22Rv1 (cell line): ENCODE results near the gene TRUB1.

Source experiments
- H3K27ac ChIP-seq: fragments of 450-650 bp; 2 replicates; pipeline ENCODE4 v1.5.1; 2017
- ZFX ChIP-seq: fragments of 450-650 bp; IDR thresholded peaks from 2 replicates; pipeline ENCODE4 v1.6.1; 2017; ENCODE audit warnings: antibody characterized with exemption, borderline replicate concordance
- TF ChIP-seq, protein P1 (sequence below): fragments of 450-650 bp; IDR thresholded peaks from 2 replicates; pipeline ENCODE4 v1.5.1; 2017; ENCODE audit warnings: mild to moderate bottlenecking

TRUB1 gene

DNA sequence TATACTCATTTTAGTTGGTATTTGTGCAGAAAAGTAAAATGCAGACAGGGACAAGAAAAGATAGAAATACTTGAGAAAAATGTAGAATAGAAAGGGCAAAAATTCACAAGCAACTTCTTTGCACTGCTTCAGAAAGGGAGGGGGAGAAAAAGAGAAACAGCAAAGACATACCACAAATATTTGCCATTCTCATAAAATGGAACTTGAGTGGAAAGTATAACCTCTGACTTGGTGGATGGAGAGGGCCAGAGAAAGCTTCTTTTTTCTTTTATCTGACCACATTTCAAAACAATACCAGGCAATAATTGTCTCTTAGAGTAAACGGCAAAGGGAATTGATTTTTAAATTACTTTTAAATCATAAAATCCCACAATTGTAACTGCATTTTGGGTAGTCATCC lies 35.8 kb upstream of the TRUB1 start:
- TF ChIP-seq ZFX = no peak
- TF ChIP-seq, protein P1, sequence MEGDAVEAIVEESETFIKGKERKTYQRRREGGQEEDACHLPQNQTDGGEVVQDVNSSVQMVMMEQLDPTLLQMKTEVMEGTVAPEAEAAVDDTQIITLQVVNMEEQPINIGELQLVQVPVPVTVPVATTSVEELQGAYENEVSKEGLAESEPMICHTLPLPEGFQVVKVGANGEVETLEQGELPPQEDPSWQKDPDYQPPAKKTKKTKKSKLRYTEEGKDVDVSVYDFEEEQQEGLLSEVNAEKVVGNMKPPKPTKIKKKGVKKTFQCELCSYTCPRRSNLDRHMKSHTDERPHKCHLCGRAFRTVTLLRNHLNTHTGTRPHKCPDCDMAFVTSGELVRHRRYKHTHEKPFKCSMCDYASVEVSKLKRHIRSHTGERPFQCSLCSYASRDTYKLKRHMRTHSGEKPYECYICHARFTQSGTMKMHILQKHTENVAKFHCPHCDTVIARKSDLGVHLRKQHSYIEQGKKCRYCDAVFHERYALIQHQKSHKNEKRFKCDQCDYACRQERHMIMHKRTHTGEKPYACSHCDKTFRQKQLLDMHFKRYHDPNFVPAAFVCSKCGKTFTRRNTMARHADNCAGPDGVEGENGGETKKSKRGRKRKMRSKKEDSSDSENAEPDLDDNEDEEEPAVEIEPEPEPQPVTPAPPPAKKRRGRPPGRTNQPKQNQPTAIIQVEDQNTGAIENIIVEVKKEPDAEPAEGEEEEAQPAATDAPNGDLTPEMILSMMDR = no peak
- H3K27ac ChIP-seq = no peak overlapping the region

DNA sequence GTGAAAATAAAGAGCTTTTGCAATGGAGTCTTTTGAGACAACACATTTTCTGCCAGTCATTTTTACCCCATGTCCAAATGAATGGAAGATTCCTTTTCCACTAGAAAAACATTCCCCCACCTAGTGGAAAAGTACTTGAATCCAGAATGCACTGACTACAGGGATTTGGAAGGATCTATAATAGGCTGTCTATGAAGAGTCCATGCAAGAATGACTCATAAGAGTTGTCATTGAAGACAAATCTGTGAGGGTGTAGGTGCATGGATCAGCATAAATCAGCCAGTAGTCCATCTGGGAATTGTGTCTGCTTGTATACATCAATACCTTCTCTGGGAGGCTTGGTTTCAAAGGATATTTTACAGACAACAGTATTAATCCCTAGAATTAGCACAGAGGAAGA lies 32.5 kb upstream of the TRUB1 start:
- no peak overlapping the region for H3K27ac ChIP-seq
- no peak for TF ChIP-seq ZFX
- TF ChIP-seq, protein P1 = no peak

DNA sequence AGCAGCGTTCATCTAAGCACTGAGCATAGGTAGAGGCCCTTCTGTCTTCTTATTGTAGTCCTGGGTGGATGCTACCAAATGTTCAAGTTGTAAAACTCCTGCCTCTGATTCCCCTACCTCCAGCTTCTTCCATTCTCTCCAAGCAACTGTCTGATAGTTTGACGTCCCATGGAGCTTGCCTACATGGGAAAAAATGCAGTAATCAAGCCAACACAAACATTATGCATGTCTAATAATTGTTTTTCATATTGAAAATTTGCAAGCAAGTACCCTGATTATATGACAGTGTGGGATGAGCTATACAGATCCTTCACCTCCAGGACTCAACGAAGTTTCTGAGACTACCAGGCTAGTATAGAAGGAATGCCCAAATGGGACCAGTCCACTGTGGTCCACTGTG lies 31.0 kb upstream of the TRUB1 start:
- no peak overlapping the region for H3K27ac ChIP-seq
- TF ChIP-seq, protein P1 = no peak
- no peak for TF ChIP-seq ZFX

DNA sequence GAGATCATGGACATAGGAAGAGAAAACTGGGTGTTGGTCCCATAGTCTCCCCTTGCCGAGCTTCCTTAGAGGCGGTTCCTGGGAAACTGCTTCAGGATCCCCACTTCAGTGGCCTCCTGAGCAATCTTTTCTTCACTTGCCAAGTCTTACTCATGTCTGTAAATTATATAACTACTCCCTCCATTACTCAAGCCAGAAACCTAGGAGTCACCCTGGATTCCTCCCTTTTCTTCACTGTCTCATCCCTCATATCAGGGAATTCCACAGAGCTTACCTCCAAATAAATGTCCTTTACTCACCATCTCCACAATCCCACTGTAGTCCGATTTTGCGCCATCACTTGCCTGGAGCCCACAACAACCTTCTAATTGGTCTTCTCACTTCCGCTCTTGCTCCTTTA lies 29.1 kb upstream of the TRUB1 start:
- no peak overlapping the region for H3K27ac ChIP-seq
- TF ChIP-seq ZFX = no peak
- TF ChIP-seq, protein P1 = no peak

DNA sequence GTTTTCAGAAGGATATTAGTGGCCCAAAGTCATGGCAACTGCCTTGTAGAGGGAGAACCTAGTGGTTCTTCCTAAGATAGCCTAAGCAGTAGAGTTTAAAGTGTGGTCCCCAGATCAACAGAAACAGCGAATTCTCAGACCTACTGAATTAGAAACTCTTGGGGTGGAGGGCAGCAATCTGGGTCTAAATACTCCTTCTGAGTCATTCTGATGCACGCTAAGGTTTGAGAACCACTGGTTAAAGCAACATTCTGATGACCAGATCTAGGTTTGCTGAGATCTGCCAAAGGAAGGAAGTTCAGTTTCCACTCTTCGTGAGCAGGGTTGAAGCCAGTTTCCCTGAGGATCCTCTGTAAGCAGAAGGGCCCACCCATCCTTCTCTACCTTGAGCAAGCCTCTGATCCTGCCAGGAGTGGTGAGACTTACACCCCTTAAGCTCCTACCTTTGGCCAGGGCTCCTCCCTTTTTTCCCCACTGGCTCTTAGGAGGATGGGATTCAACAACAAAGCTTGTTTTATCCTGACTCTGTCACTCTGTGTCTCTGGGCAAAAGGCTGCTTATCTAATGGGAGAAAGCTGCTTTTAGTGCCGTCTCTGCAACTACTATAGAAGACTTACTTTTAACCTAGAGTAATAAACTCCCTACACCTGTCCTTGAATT lies 26.8 kb upstream of the TRUB1 start:
- H3K27ac ChIP-seq = no peak overlapping the region
- TF ChIP-seq, protein P1 = no peak
- TF ChIP-seq ZFX = no peak

DNA sequence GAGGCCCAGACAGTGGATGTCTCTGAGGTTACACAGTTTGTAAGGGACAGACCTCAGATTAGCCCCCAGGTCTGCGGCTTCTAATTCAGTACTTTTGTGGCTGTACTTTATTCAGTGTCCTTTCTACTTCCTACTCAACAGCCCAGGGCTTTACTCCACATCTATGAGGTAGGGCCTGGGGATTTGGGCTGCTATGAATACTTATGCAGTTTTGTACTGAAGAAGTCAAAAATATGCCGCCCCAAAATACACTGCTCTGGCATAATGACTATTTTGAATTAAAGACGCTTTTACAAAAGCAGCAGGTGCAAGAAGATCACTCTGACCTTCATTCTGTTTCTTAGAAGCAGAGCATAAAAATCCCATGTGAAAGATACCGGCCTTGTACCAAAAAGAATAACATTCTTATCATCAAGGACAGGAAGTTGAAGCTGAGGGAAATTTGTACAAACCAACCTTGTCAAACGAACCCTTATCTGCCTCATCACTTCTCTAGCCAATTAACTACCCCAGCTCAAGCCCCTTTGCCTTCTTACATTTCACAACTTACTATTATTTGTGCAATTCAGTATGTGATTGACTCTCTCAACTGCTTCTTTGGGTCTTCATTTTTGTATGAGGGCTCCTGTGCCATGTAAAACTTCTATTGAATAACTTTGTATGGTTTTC lies 26.1 kb upstream of the TRUB1 start:
- TF ChIP-seq, protein P1 = no peak

DNA sequence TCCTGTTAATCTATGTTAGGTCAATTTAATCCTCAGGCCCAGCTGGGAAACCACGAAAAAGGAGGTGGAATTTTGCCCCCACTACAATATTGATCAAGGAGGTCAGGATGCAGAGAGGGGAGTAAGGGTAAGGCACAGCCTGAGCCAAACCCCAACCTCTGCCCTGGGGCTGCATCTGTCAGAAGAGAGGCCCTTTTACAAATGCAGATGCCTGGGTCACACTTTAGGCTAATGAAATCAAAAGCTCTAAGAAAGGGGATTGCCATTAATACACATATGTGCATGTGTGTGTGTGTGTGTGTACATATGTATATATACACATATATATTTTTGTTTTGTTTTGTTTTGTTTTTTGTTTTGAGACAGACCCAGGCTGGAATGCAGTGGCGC lies 25.5 kb upstream of the TRUB1 start:
- no peak overlapping the region for H3K27ac ChIP-seq
- TF ChIP-seq, protein P1 = no peak
- TF ChIP-seq ZFX = no peak

More for the DNA sequence above, 26.1 kb upstream of the TRUB1 start:
- no peak overlapping the region for H3K27ac ChIP-seq
